PFSK-1 (cell line): Measurements from ENCODE around the gene ENTPD2.

ENCODE experiments used
- FOXP2 ChIP-seq: optimal IDR thresholded peaks from 2 replicates; pipeline ENCODE3; 2011; ENCODE audit warnings: borderline replicate concordance, control low read depth, inconsistent platforms; ENCODE audit not compliant: insufficient read depth; ENCODE audit errors: extremely low read length, extremely low read depth
- POLR2AphosphoS5 ChIP-seq: IDR thresholded peaks from 2 replicates; pipeline ENCODE4 v1.6.1; 2012; ENCODE audit warnings: low read depth, mild to moderate bottlenecking, control low read depth, low read length, moderate library complexity
- REST ChIP-seq, 2 experiments: IDR thresholded peaks; 2 replicates each; pipeline versions ENCODE4 v1.6.1 to v1.8.0; 2011 to 2012; ENCODE audit warnings: low read depth in 2 of 2, low read length in 2 of 2, control low read depth in 1 of 2, inconsistent platforms in 1 of 2, mild to moderate bottlenecking in 1 of 2, moderate library complexity in 1 of 2; ENCODE audit not compliant: insufficient read depth in 1 of 2
- SIN3A ChIP-seq: IDR thresholded peaks from 2 replicates; pipeline ENCODE4 v1.6.1; 2012; ENCODE audit warnings: mild to moderate bottlenecking, low read length, moderate library complexity, borderline replicate concordance; ENCODE audit not compliant: insufficient read depth
- TAF1 ChIP-seq: IDR thresholded peaks from 2 replicates; pipeline ENCODE4 v1.6.1; 2012; ENCODE audit warnings: low read length, control low read depth, borderline replicate concordance; ENCODE audit not compliant: insufficient read depth

ENTPD2 gene

DNA sequence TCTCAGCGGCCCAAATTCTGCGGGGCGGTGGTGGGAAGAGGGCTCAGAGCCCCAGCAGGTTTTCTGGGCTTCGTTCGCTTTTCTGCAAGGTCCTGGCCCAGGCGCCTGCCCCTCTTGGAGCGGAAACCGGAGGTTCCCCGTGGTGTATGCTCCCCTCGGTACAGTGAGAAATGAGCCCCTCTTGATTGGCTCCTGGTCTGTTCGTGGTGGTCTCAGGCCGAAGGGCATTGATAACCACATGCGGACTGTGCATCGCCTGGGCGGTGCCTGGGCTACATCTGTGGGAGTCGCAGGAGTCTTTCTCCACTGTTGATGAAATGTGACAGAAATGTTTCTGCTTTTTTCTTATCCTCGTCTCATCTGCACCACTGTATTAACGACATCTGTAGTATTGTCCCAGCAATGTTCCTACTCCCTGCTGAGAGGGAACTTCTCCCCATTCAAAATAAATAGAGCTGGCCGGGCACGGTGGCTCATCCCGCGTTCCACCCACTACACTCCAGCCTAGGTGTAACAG lies 33.6 kb upstream of the ENTPD2 start:
- TF ChIP-seq POLR2AphosphoS5 (no peak), FOXP2 (no peak), SIN3A (no peak), TAF1 (no peak), REST (IDR thresholded peaks at IDR 0.05; ENCODE audit: insufficient read depth in 1 of 2, low read depth in 2 of 2, low read length in 2 of 2) (no peak)

- TF ChIP-seq REST (IDR thresholded peaks at IDR 0.05; ENCODE audit: insufficient read depth in 1 of 2, low read depth in 2 of 2, low read length in 2 of 2) (no peak), FOXP2 (no peak), SIN3A (peak; percentile 81; the same call in 1 of the 2 replicates), TAF1 (peak; percentile 83; the same call in 1 of the 2 replicates), POLR2AphosphoS5 (peak; percentile 63)
Measured at GRCh38 chr9:137086531-137087408, 32.9 kb upstream of the ENTPD2 start, which contains the start of gene MAN1B1. Gene MAN1B1 (plus strand): TSS chr9:137086985. CDS start chr9:137087000, 15 bp downstream.

DNA sequence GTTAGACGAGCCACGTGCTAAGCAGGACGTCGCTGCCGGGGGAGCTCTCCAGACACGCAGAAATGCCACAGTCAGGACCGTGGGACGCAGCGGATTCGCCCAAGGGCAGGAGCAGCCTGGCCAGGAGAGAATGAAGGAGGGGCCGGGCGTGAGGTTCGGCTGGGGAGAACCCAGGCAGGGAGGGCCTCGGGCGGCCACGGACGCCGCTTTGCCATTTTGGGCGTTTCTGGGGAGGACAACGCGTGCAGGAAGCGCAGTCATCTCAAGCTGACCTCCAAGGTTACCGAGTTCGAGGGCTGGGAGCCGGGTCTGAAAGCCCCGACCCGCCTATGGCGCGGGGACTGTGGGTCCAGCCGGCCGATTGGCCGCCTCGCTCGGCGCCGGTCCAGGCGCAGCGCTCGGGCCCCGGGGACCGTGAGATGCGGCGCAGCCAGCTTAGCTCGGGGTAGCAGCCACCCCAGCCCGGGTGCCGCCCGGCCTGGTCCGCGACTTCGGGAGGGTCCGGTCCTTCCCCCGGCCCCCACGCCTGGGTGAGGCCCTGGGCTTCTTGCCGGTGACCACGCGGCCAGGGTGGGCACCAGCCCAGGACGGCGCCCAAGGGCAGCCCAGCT lies 32.2 kb upstream of the ENTPD2 start:
- TF ChIP-seq SIN3A (no peak), POLR2AphosphoS5 (0 out of 2 replicates have a peak, but pooled peaks have one; percentile 6), REST (IDR thresholded peaks at IDR 0.05; ENCODE audit: insufficient read depth in 1 of 2, low read depth in 2 of 2, low read length in 2 of 2) (0 out of 4 replicates have a peak, but pooled peaks of 1 of the 2 experiments have one; percentile 10)

- TF ChIP-seq FOXP2 (no peak), TAF1 (no peak), REST (IDR thresholded peaks at IDR 0.05; ENCODE audit: insufficient read depth in 1 of 2, low read depth in 2 of 2, low read length in 2 of 2) (no peak), SIN3A (no peak), POLR2AphosphoS5 (no peak)
Measured at GRCh38 chr9:137084526-137084925, 30.7 kb upstream of the ENTPD2 start.
